ENCODE data around the gene ZNF491. TPM values are rescaled to one million over a fixed set of nuclear protein-coding genes. Genes with fewer than 3 reads are reported as not detected.

Gene ZNF491
- total RNA-seq, 1 experiment from 2014 or later = 0.98 TPM

- no peak for DNase-seq (ENCODE audit: low read depth, low spot score)
- POLR2A ChIA-PET = no interaction called here
These were observed 8.2 kb downstream of the ZNF491 start for GRCh38 chr19:11806354-11807098.

GRCh38 chr19:11807099-11807380, 8.7 kb downstream of the ZNF491 start:
- peaks cover 16% of the 10 kb centered on the region; the same call in 1 of the 2 replicates for H3K9me3 ChIP-seq (ENCODE audit: control insufficient read depth, insufficient read depth, low read depth, low read length)
- no peaks in the 10 kb centered on the region for H3K27me3 ChIP-seq (ENCODE audit: control insufficient read depth, insufficient read depth, low read length)
- in situ Hi-C loops (cut with HindIII; ENCODE audit: low pct_unique_long_range_greater_than_20kb, low sequenced_read_pairs) (no loop called here), intact Hi-C loops (cut with micrococcal nuclease; ENCODE audit: unreplicated experiment) (no loop called here)
- no peaks in the 10 kb centered on the region for H3K4me1 ChIP-seq (ENCODE audit: control insufficient read depth, insufficient read depth, low read length)
- H3K4me3 ChIP-seq (ENCODE audit: low read depth in 2 of 2, low read length in 2 of 2) = no peak overlapping the region
- BruUV-seq (replicated peaks) = no TSS peak
- TF ChIP-seq SIN3A (IDR thresholded peaks at IDR 0.05; ENCODE audit: borderline replicate concordance, insufficient read depth, low read depth, low read length) = no peak
- H3K27ac ChIP-seq (ENCODE audit: low read length) = no peak overlapping the region
- ATAC-seq (no peak), DNase-seq (ENCODE audit: low read depth, low spot score) (no peak)
- no peaks in the 10 kb centered on the region for H3K36me3 ChIP-seq (ENCODE audit: control insufficient read depth, insufficient read depth, low read length)
- ChIA-PET POLR2A (no interaction called here), CTCF (no interaction called here)

More at GRCh38 chr19:11806354-11807098, 8.2 kb downstream of the ZNF491 start:
- no TSS peak for BruUV-seq (replicated peaks)
- H3K27me3 ChIP-seq (ENCODE audit: control insufficient read depth, insufficient read depth, low read length) = no peaks in the 10 kb centered on the region
- H3K4me3 ChIP-seq (ENCODE audit: low read depth in 2 of 2, low read length in 2 of 2) = no peak overlapping the region
- intact Hi-C loops (cut with micrococcal nuclease; ENCODE audit: unreplicated experiment) (no loop called here), in situ Hi-C loops (cut with HindIII; ENCODE audit: low pct_unique_long_range_greater_than_20kb, low sequenced_read_pairs) (no loop called here)
- H3K36me3 ChIP-seq (ENCODE audit: control insufficient read depth, insufficient read depth, low read length) = no peaks in the 10 kb centered on the region
- CTCF ChIA-PET = no interaction called here
- no peak for TF ChIP-seq POLR2AphosphoS5 (IDR thresholded peaks at IDR 0.05; ENCODE audit: low read depth, low read length)
- TF ChIP-seq TCF7L2 (IDR thresholded peaks at IDR 0.05; ENCODE audit: low read depth, low read length) = no peak
- TF ChIP-seq CTCF (IDR thresholded peaks at IDR 0.05) = no peak
- no peak for TF ChIP-seq REST (IDR thresholded peaks at IDR 0.05; ENCODE audit: insufficient read depth in 1 of 2, low read depth in 2 of 2, low read length in 1 of 2)
- TF ChIP-seq SIN3A (IDR thresholded peaks at IDR 0.05; ENCODE audit: borderline replicate concordance, insufficient read depth, low read depth, low read length) = no peak
- no peak for ATAC-seq
- H3K4me1 ChIP-seq (ENCODE audit: control insufficient read depth, insufficient read depth, low read length) = no peaks in the 10 kb centered on the region
- H3K9me3 ChIP-seq (ENCODE audit: control insufficient read depth, insufficient read depth, low read depth, low read length) = peaks cover 16% of the 10 kb centered on the region; the same call in 1 of the 2 replicates
- no peak overlapping the region for H3K27ac ChIP-seq (ENCODE audit: low read length)

GRCh38 chr19:11813703-11814028, 15.3 kb downstream of the ZNF491 start:
- H3K27me3 ChIP-seq (ENCODE audit: control insufficient read depth, insufficient read depth, low read length) = no peaks in the 10 kb centered on the region
- H3K4me1 ChIP-seq (ENCODE audit: control insufficient read depth, insufficient read depth, low read length) = 0 out of 2 replicates have a peak, but pooled peaks cover 3% of the 10 kb centered on the region
- intact Hi-C loops (cut with micrococcal nuclease; ENCODE audit: unreplicated experiment) = no loop called here
- TF ChIP-seq CTCF (IDR thresholded peaks at IDR 0.05) = no peak
- no peak for TF ChIP-seq REST (IDR thresholded peaks at IDR 0.05; ENCODE audit: insufficient read depth in 1 of 2, low read depth in 2 of 2, low read length in 1 of 2)
- no peak for TF ChIP-seq TCF7L2 (IDR thresholded peaks at IDR 0.05; ENCODE audit: low read depth, low read length)
- no peak for TF ChIP-seq POLR2AphosphoS5 (IDR thresholded peaks at IDR 0.05; ENCODE audit: low read depth, low read length)
- no peak for TF ChIP-seq SIN3A (IDR thresholded peaks at IDR 0.05; ENCODE audit: borderline replicate concordance, insufficient read depth, low read depth, low read length)
- CTCF ChIA-PET = interaction anchor here (1.5 kb wide), 1 partner anchor 16 kb away, joined by 9 read pairs; the partner anchor contains the start of gene ZNF491
- ATAC-seq (peak; percentile 60), DNase-seq (ENCODE audit: low read depth, low spot score) (no peak)
- in situ Hi-C loops (cut with HindIII; ENCODE audit: low pct_unique_long_range_greater_than_20kb, low sequenced_read_pairs) = no loop called here
- no peaks in the 10 kb centered on the region; the same call in 1 of the 2 replicates for H3K36me3 ChIP-seq (ENCODE audit: control insufficient read depth, insufficient read depth, low read length)
- BruUV-seq (replicated peaks) = no TSS peak
- H3K4me3 ChIP-seq (ENCODE audit: low read depth in 2 of 2, low read length in 2 of 2) = peak overlapping the region; percentile 82 to 86
- H3K9me3 ChIP-seq (ENCODE audit: control insufficient read depth, insufficient read depth, low read depth, low read length) = peaks cover 4% of the 10 kb centered on the region; the same call in 1 of the 2 replicates
- peak overlapping the region; percentile 77 for H3K27ac ChIP-seq (ENCODE audit: low read length)
- POLR2A ChIA-PET = no interaction called here
